Measurements from ENCODE around the gene ROPN1B.
"Not testable (repeated sequence)": the region's sequence is repeated elsewhere in the genome, so short reads cannot be mapped to it uniquely, and the experiment has no call there.

- TF ChIP-seq CTCF (conservative IDR thresholded peaks at IDR 0.05; ENCODE audit: low read depth, low read length); EZH2 (IDR thresholded peaks at IDR 0.05; ENCODE audit: low read length, unreplicated experiment): not testable (repeated sequence)
Measured at GRCh38 chr3:125947806-125948205, 21.2 kb upstream of the ROPN1B start.
